HTR-8/SVneo (cell line): ENCODE data around the gene MAGEC1.
"Not testable (repeated sequence)": the region's sequence is repeated elsewhere in the genome, so short reads cannot be mapped to it uniquely, and the experiment has no call there.

Source experiments
- DNase-seq: peaks from one replicate; pipeline ENCODE4 v3.0.0; 2011; ENCODE audit warnings: low spot score, mixed read lengths; ENCODE audit not compliant: insufficient read length
- FAIRE-seq: peaks from 2 replicates; lab custom pipeline; 2011; peaks lifted over from hg19 to GRCh38; lab: Jason Lieb, UNC

The MAGEC1 gene

GRCh38 chrX:141903400-141904155 is at the start of gene MAGEC1:
TSS of gene MAGEC1 (plus strand) at chrX:141903894. CDS start at chrX:141905073, 1,179 bp downstream.
- FAIRE-seq (no peak), DNase-seq (no peak)

GRCh38 chrX:141857479-141857878 is 46.2 kb upstream of the MAGEC1 start:
- no peak for FAIRE-seq
- no peak for DNase-seq

GRCh38 chrX:141879616-141880015 is 24.1 kb upstream of the MAGEC1 start:
- DNase-seq (no peak), FAIRE-seq (no peak)

- not testable (repeated sequence) for FAIRE-seq, DNase-seq
Observed at GRCh38 chrX:141888811-141889210, 14.9 kb upstream of the MAGEC1 start.

- DNase-seq (no peak), FAIRE-seq (no peak)
Observed at GRCh38 chrX:141894733-141895132, 9.0 kb upstream of the MAGEC1 start.

GRCh38 chrX:141897690-141898089 is 6.0 kb upstream of the MAGEC1 start:
- no peak for DNase-seq
- no peak for FAIRE-seq

GRCh38 chrX:141902366-141902765 is 1.3 kb upstream of the MAGEC1 start:
- DNase-seq, result no peak
- no peak for FAIRE-seq

- FAIRE-seq (no peak), DNase-seq (no peak)
Observed at GRCh38 chrX:141904262-141904661, 568 bp downstream of the MAGEC1 start.

- no peak for DNase-seq
- FAIRE-seq, result no peak
Observed at GRCh38 chrX:141917801-141918200, 14.1 kb downstream of the MAGEC1 start.

- FAIRE-seq (no peak), DNase-seq (no peak)
Observed at GRCh38 chrX:141924293-141924692, 20.6 kb downstream of the MAGEC1 start.

- FAIRE-seq (no peak), DNase-seq (no peak)
Observed at GRCh38 chrX:141928432-141928831, 24.7 kb downstream of the MAGEC1 start.

- no peak for FAIRE-seq
Observed at GRCh38 chrX:141934059-141934641, 30.5 kb downstream of the MAGEC1 start.

GRCh38 chrX:141935645-141936044 is 32.0 kb downstream of the MAGEC1 start:
- DNase-seq (no peak), FAIRE-seq (no peak)

More at GRCh38 chrX:141934059-141934641, 30.5 kb downstream of the MAGEC1 start:
- DNase-seq, result no peak

GRCh38 chrX:141936080-141936479 is 32.4 kb downstream of the MAGEC1 start:
- DNase-seq (no peak), FAIRE-seq (no peak)

- FAIRE-seq (no peak), DNase-seq (no peak)
Observed at GRCh38 chrX:141941234-141941633, 37.5 kb downstream of the MAGEC1 start.

GRCh38 chrX:141945426-141945825 is 41.7 kb downstream of the MAGEC1 start:
- DNase-seq, result no peak
- FAIRE-seq, result no peak

- FAIRE-seq (no peak), DNase-seq (no peak)
Observed at GRCh38 chrX:141947350-141947749, 43.7 kb downstream of the MAGEC1 start.

GRCh38 chrX:141952603-141953002 is 48.9 kb downstream of the MAGEC1 start:
- DNase-seq (no peak), FAIRE-seq (no peak)

- FAIRE-seq (no peak), DNase-seq (no peak)
Observed at GRCh38 chrX:141958675-141959074, 55.0 kb downstream of the MAGEC1 start.
